ENCODE results near the gene BBIP1.

BBIP1 gene

GRCh38 chr10:110861930-110862649, 56.9 kb downstream of the BBIP1 start:
- peak in 1 of 2 donors; percentile 54 for DNase-seq

DNA sequence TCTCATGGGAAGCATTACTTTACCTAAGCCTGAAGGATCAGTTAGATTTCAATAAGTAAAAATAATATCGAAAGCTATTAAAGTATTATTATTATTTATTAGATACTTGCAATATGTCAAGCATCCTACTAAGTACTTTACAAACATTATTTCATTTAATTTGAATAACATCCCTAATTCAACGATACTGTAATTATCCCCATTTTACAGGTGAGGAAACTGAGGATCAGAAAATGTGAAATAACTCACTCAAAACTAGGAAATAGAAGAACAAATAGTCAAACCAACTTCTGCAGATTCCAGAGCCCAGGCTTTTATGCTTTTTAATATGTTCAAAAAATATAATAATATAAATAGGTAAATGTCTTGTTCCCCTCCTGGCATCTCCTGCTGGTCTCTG, 57.5 kb downstream of the BBIP1 start:
- DNase-seq, result no peak

- DNase-seq, result peak; percentile 74
Observed at GRCh38 chr10:110860576-110861241, 58.3 kb downstream of the BBIP1 start.

GRCh38 chr10:110859973-110860376, 59.0 kb downstream of the BBIP1 start:
- DNase-seq, result no peak

- no peak for DNase-seq
Observed at GRCh38 chr10:110859206-110859972, 59.6 kb downstream of the BBIP1 start.

- peak in 1 of 2 donors; percentile 34 for DNase-seq
Observed at GRCh38 chr10:110858297-110858934, 60.6 kb downstream of the BBIP1 start.

- DNase-seq, result peak; percentile 13 to 35
Observed at GRCh38 chr10:110857265-110858171, 61.5 kb downstream of the BBIP1 start.

GRCh38 chr10:110853921-110854605, 64.9 kb downstream of the BBIP1 start:
- DNase-seq, result no peak

DNA sequence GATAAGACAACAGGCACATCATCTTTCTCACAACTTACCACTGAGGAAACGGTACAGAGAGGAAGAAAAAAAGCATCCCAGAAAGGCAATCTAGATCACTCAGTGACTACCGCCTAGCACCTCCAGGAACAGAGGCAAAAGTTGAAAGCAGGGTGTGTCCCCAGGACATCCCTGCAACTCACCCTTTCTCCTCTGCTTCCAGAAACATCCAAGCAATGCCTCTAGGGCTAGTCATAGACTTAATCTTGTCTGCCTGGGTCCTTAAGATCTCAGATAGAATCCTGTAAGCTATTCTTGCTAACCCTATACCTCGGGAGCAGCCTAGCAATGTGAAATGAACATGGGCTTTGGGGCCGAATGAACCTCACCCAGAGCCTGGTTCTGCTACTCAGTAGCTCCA, 66.0 kb downstream of the BBIP1 start:
- no peak for DNase-seq

DNA sequence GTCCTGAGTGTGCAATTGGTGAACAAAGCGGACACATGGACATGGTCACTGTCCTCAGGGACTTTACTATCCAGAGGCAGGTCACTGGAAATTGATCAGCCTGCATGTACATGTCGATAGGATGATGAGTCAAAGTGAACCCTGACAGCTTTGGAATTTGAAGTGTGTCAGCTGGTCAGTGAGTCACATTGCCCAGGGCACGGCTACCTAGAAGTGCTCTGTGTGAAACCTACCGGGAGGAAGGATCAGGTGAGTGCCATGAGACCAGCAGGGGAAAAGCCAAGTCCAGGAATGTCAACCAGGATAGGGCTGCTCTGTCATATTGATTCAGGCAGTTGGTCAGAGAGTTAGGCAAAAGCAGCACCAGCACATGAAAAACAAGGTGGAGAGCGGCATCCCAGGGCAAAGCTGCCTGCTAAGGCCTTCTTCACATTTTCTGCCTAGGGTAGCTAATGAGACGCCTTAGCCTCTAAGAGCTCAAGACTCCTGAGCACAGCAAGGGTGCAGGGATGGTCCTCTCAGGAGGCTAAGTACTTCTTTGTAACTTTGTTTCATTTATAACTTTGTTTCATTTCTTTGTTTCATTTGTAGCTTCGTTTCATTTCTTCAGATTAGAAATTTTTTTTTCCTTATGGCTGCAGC, 66.6 kb downstream of the BBIP1 start:
- no peak for DNase-seq

DNA sequence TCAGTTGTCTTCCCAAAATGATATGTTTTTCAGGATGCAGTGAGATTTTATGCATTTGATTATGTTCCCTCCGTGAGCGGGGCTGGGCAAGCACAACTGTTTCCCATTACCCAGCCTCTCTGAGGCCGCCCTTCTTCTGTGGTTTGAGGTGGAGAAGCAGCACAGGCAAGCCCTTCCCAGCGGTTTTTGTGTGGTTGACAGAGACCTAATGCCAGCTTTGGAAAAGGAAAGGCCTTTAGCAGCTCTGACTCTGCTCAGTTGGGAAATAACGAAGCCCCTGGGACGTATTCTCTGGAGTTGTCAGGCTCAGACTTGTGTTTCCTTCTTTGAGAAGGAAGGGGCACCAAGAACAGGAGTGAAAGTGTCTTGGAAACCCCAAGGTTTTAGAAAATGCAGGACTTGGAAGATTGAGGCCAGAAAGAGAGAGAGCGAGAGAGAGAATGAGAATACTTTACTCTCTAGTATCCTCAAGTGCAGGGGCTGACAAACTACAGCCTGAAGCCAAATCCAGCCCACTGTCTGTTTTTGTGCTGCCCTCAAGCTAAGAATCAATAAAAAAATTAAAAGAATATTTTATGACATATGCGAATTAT, 67.9 kb downstream of the BBIP1 start:
- peak in 1 of 2 donors; percentile 28 for DNase-seq

GRCh38 chr10:110850099-110850498, 68.9 kb downstream of the BBIP1 start:
- DNase-seq, result peak in 1 of 2 donors; percentile 45

Data from CD4-positive, alpha-beta T cell treated with Interleukin-1 beta for 1 hour (primary cell).